SK-N-SH (cell line): ENCODE measurements around the gene FSIP1. TPM values are rescaled to one million over a fixed set of nuclear protein-coding genes. Genes with fewer than 3 reads are reported as not detected.

Source experiments
- CTCF ChIA-PET: fragments of 300-600, 350-600 bp; formaldehyde crosslinking; extraction: SDS; loops from one replicate; lab custom pipeline; 2021; lab: Yijun Ruan, JAX
- POLR2A ChIA-PET: fragments of 350-600 bp; sonication (Branson Sonifier 250); formaldehyde crosslinking; extraction: SDS; loops from one replicate; lab custom pipeline; 2020; ENCODE audit warnings: antibody characterized with exemption, inconsistent platforms; lab: Yijun Ruan, JAX
- DNase-seq: peaks from one replicate; pipeline ENCODE4 v3.0.0; 2012
- H2AFZ ChIP-seq: fragments of 200-600 bp; sonication (generic); 2 replicates; pipeline ENCODE4 v1.8.1; 2016; ENCODE audit warnings: antibody characterized with exemption, mild to moderate bottlenecking, low read depth
- H3F3A ChIP-seq: fragments of 200-600 bp; sonication (generic); replicated peaks from 2 replicates; pipeline ENCODE3; 2016; ENCODE audit warnings: antibody characterized with exemption, mild to moderate bottlenecking; ENCODE audit not compliant: insufficient read depth
- H3K27ac ChIP-seq, 2 experiments: fragments of 200-500 bp in 1 of 2; fragments of 200-600 bp in 1 of 2; sonication (Bioruptor generic) in 1 of 2; sonication (generic), shearing (Covaris generic) in 1 of 2; 2 replicates each; pipeline versions ENCODE4 v1.5.1 to v1.6.1; 2014 to 2016; ENCODE audit warnings: low read depth in 2 of 2, inconsistent platforms in 1 of 2, low read length in 1 of 2, mild to moderate bottlenecking in 1 of 2, mixed read lengths in 1 of 2
- H3K27me3 ChIP-seq: fragments of 200-600 bp; sonication (generic), shearing (Covaris generic); 2 replicates; pipeline ENCODE4 v1.6.1; 2016; ENCODE audit warnings: mixed run types; ENCODE audit not compliant: insufficient read depth
- H3K36me3 ChIP-seq, 2 experiments: fragments of 200-500 bp in 1 of 2; fragments of 200-600 bp in 1 of 2; sonication (Bioruptor generic) in 1 of 2; sonication (generic) in 1 of 2; replicated peaks in 1 of 2; 2 replicates each; pipeline versions ENCODE3 to v1.5.1; 2014 to 2016; ENCODE audit warnings: low read length in 1 of 2, mild to moderate bottlenecking in 1 of 2; ENCODE audit not compliant: insufficient read depth in 2 of 2, control insufficient read depth in 1 of 2
- H3K4me1 ChIP-seq, 2 experiments: fragments of 200-500 bp in 1 of 2; fragments of 200-600 bp in 1 of 2; sonication (Bioruptor generic) in 1 of 2; sonication (generic), shearing (Covaris generic) in 1 of 2; 2 replicates each; pipeline versions ENCODE4 v1.5.1 to v1.6.1; 2014 to 2016; ENCODE audit warnings: low read depth in 1 of 2, low read length in 1 of 2, mixed run types in 1 of 2; ENCODE audit not compliant: insufficient read depth in 2 of 2, control insufficient read depth in 1 of 2
- H3K4me2 ChIP-seq: fragments of 200-600 bp; sonication (generic), shearing (Covaris generic); 2 replicates; pipeline ENCODE4 v1.6.1; 2017; ENCODE audit warnings: mixed run types
- H3K4me3 ChIP-seq, 2 experiments: fragments of 200-500 bp in 1 of 2; fragments of 200-600 bp in 1 of 2; sonication (Bioruptor generic) in 1 of 2; sonication (generic), shearing (Covaris generic) in 1 of 2; 2 replicates each; pipeline versions ENCODE4 v1.5.1 to v1.8.1; 2014 to 2016; ENCODE audit warnings: low read depth in 2 of 2, inconsistent platforms in 1 of 2, low read length in 1 of 2, mild to moderate bottlenecking in 1 of 2, mixed read lengths in 1 of 2, moderate library complexity in 1 of 2
- H3K79me2 ChIP-seq: fragments of 200-600 bp; sonication (generic); 2 replicates; pipeline ENCODE4 v1.8.1; 2017; ENCODE audit warnings: mild to moderate bottlenecking; ENCODE audit not compliant: insufficient read depth
- H3K9ac ChIP-seq: fragments of 200-600 bp; sonication (generic); 2 replicates; pipeline ENCODE4 v1.6.1; 2017; ENCODE audit warnings: mixed run types
- H3K9me2 ChIP-seq: fragments of 200-600 bp; sonication (generic); 2 replicates; pipeline ENCODE4 v1.6.1; 2017; ENCODE audit warnings: mixed run types
- H3K9me3 ChIP-seq: fragments of 200-600 bp; sonication (generic); 2 replicates; pipeline ENCODE4 v1.6.1; 2017; ENCODE audit warnings: mixed run types, mild to moderate bottlenecking, moderate library complexity
- H4K20me1 ChIP-seq: fragments of 200-600 bp; sonication (generic); 2 replicates; pipeline ENCODE4 v1.6.1; 2017; ENCODE audit warnings: mild to moderate bottlenecking, mixed run types; ENCODE audit not compliant: insufficient read depth
- CTCF ChIP-seq: fragments of 200-600 bp; sonication (generic); IDR thresholded peaks from 2 replicates; pipeline ENCODE4 v1.6.1; 2017; ENCODE audit warnings: antibody characterized with exemption, mild to moderate bottlenecking, moderate library complexity
- FOSL2 ChIP-seq: IDR thresholded peaks from 2 replicates; pipeline ENCODE4 v1.4.0; 2012; ENCODE audit warnings: low read depth, mild to moderate bottlenecking, moderate library complexity, borderline replicate concordance
- GATA2 ChIP-seq: sonication (generic); formaldehyde crosslinking; IDR thresholded peaks from 2 replicates; pipeline ENCODE4 v1.5.0; 2020; ENCODE audit warnings: mild to moderate bottlenecking, missing genetic modification reagents
- JUND ChIP-seq: IDR thresholded peaks from 2 replicates; pipeline ENCODE4 v1.4.0; 2012
- PBX3 ChIP-seq: IDR thresholded peaks from 2 replicates; pipeline ENCODE4; 2012
- POLR2AphosphoS5 ChIP-seq: IDR thresholded peaks from 2 replicates; pipeline ENCODE4 v1.6.1; 2012; ENCODE audit warnings: low read depth, low read length
- TCF12 ChIP-seq: IDR thresholded peaks from 2 replicates; pipeline ENCODE4 v1.4.0; 2012
- ZBTB33 ChIP-seq: IDR thresholded peaks from 2 replicates; pipeline ENCODE4 v1.4.0; 2012; ENCODE audit warnings: low read depth, borderline replicate concordance
- whole genome bisulfite sequencing: methylation state at CpG from one replicate; pipeline ENCODE4 v1.1.6; 2017; ENCODE audit warnings: low lambda C conversion rate; 5-methylcytosine and 5-hydroxymethylcytosine counted together
- polyA plus RNA-seq, 3 experiments: library from polyadenylated mRNA; depleted of rRNA; stranded (reverse); fragments of >200 nt; gene quantifications; 2 replicates each; pipeline ENCODE4 v1.2.3, GENCODE V29; 2012

Gene FSIP1
- polyA plus RNA-seq, 1 of the 3 experiments (the other 2 are of a cell fraction), result 0.43 TPM

GRCh38 chr15:39789736-39790135, 7.1 kb upstream of the FSIP1 start (continued):
- TF ChIP-seq ZBTB33, result no peak
- no peak for TF ChIP-seq GATA2
- no peak for TF ChIP-seq POLR2AphosphoS5
- no peak for TF ChIP-seq CTCF

GRCh38 chr15:39788800-39789565, 6.3 kb upstream of the FSIP1 start:
- DNase-seq, result no peak
- POLR2A ChIA-PET, result interaction anchor here (1.6 kb wide), 1 partner anchor 145 kb away, joined by 4 read pairs; the partner anchor contains the start of gene EIF2AK4
- WGBS, result 56% methylated on average over 3 of the region's 3 CpGs
- Histone ChIP-seq H3F3A (peaks cover 51% of the 10 kb centered on the region), H3K9me2 (no peaks in the 10 kb centered on the region), H3K27me3 (no peaks in the 10 kb centered on the region), H3K27ac (peak overlapping the region in 1 of 2 experiments; percentile 62; a peak in 3 of 4 replicates), H3K4me1 (peaks cover 16 to 27% of the 10 kb centered on the region in 2 experiments; a peak in 3 of 4 replicates), H4K20me1 (no peaks in the 10 kb centered on the region), H3K36me3 (no peaks in the 10 kb centered on the region), H3K4me3 (no peak overlapping the region), H3K4me2 (peak overlapping the region; percentile 8; the same call in 1 of the 2 replicates), H3K9me3 (no peaks in the 10 kb centered on the region), H2AFZ (0 out of 2 replicates have a peak overlapping the region, but pooled peaks have one; percentile 4), H3K9ac (0 out of 2 replicates have a peak overlapping the region, but pooled peaks have one; percentile 3), H3K79me2 (peaks cover 13% of the 10 kb centered on the region)
- 0 out of 2 replicates have a peak, but pooled peaks have one; percentile 7 for TF ChIP-seq PBX3
- peak; percentile 15; the same call in 1 of the 2 replicates for TF ChIP-seq TCF12
- 0 out of 2 replicates have a peak, but pooled peaks have one; percentile 1 for TF ChIP-seq FOSL2
- TF ChIP-seq JUND, result no peak
- CTCF ChIA-PET, result interaction anchor here (0.8 to 3.1 kb wide), 10 partner anchors 10 to 486 kb away, joined by 3 to 21 read pairs (median 3); no protein-coding TSS in a partner anchor
